Stimulated activated CD8-positive, alpha-beta memory T cell treated with anti-CD3 and anti-CD28 coated beads, Interleukin-12 subunit alpha, Interleukin-12 subunit beta, amount 100 ng/mL, for 4 hours (primary cell): ENCODE measurements around the gene DYRK4.

Experiments used
- DNase-seq: peaks from one replicate; pipeline ENCODE4 v3.0.0-alpha.2; 2020; ENCODE audit warnings: low read depth

Gene DYRK4

DNA sequence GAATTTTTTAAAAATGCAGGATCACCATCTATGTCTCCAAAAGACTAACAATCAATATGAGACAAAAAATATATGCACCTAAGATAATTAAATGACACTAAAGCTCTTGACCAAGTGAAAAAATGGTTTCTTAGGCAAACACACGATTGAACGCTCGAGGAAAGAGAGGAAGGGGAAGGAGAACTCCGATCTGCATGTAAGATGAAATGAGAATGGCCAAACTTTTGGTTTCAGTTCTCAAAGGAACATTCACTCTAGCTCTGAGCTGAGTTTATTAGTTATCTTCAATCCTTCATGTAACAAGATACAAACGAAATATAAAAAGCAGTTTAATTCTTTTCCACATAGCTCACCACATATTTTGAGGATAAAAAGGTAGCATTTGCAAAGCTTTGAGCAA lies 2.8 kb downstream of the DYRK4 start:
- no peak for DNase-seq

DNA sequence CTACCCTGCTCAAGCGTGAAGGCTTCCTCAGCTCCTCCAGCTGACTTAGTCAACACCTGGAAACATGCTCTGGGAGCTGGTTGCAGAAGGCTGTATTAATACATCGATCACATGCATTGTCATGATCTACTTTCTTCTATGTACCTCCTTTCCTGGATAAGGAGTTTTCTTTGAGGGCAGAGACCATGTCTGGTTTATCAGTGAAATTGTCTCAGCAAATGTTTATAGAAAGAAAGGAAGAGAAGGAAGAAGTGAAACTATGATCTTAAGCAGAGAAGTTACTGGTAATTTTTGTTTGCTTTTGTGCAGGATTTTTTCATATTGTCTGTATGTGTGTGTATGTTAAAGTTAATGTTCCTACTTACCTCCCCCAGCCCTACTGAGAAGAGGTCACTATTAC lies 4.5 kb downstream of the DYRK4 start:
- DNase-seq = no peak

- no peak for DNase-seq
Observed at GRCh38 chr12:4567073-4567881, 5.3 kb downstream of the DYRK4 start.

- no peak for DNase-seq
Observed at GRCh38 chr12:4569261-4569660, 7.3 kb downstream of the DYRK4 start.

DNA sequence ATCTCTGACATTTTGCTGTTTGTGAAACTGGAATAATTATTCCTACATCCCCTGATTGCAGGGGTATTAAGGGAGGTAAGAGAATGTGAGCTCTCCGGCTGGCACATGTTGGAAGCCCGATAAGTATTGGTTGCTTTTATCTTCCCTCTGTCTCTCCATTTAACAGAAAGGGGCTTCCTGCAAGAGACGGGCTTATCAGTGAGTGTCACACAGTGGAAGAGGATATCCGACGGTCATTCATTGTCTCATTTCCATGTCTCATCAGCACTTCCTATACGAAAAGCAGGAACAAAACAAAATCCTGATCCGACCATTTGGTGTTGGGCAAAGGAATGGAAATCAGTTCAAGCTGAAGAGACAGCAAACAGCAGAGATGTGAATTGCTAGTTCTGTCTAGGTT lies 10.7 kb downstream of the DYRK4 start:
- no peak for DNase-seq

DNA sequence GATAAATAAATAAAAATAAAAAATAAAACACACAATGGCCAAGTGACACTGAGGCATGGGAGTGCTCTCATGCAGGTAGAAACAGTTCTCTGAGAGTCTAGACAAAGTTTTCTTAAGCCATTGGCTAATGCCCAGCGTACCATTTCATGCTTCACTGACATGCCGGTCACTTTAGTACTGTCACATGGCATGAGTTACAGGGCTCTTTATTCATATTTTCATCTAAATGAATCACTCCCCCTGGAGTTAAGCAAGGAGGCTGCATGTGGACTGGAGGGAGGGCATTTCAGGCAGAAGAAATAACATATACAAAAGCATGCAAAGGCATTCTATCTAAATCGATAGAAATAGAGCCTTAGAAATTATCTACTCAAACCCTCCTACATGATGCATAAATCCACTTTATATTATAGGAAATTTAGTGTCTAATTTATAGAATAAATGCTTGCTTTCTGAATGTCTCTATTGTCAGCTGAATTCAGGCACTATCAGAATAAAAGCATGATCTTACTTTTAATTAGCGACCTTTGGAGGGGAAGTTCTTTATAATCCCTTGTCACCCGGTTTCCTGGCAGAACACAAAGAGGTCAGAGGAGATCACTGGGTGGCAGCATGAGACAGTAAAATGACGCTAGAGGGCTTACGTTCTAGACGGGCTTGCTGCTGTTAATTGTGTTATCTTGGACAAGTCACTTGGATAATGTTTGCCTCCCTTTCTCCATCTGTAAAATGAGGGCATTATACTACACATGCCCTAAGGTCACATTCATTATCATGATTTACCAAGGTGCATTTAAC lies 17.5 kb downstream of the DYRK4 start:
- DNase-seq = no peak

GRCh38 chr12:4580281-4580688 lies 18.3 kb downstream of the DYRK4 start:
- no peak for DNase-seq

DNA sequence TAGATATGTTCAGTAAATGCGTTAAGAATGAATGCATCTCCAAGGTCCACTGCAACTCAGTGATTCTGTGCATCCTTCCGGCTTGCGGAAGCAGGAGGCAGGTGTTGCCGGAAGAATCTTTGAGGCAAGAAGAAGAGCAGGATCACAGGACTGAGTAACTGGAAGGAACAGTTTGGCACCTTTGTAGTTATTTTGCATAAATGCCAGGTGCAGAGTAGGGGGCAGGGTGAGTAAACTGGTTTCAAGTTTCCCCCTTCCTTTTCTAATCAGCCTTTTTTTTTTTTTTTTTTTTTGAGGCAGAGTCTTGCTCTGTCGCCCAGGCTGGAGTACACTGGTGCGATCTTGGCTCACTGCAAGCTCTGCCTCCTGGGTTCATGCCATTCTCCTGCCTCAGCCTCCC lies 22.3 kb downstream of the DYRK4 start:
- no peak for DNase-seq

DNA sequence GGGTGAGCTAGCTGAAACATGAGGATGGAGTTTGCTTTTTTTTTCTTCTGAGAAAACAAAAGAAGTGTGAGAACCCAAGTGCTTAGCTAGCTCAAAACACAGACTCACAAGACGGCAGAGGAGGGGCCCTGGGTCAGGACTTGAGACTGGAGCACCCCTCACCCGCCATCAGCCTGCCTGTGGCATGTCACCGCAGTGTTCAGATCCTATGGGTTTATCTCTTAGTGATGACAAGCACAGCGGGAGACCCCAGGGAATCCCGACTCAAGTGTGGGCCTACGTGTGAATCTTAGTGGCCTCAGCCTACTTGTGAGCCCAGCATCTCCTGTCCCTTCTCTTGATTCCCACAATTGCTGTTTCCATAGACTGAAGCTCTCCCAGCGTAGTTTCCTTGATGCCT lies 22.9 kb downstream of the DYRK4 start:
- no peak for DNase-seq

- DNase-seq = no peak
Observed at GRCh38 chr12:4586500-4586899, 24.5 kb downstream of the DYRK4 start.

GRCh38 chr12:4587108-4587507 lies 25.1 kb downstream of the DYRK4 start:
- no peak for DNase-seq

DNA sequence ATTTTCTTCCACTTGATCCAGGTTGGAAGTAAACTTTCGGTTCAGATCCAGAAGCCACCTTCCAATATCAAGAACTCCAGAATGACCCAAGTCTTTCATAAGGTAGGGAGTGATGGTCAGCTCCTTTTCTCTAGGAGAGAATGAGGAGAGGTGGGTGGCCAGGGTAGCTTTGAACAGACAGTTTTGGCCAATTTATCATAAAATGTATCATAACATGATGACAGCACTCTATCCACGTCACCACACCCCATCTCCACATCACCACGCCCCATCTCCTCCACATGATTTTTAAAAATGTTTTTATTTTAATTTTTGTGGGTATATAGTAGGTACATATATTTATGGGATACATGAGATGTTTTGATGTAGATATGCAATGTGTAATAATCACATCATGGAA lies 26.9 kb downstream of the DYRK4 start:
- DNase-seq = no peak

DNA sequence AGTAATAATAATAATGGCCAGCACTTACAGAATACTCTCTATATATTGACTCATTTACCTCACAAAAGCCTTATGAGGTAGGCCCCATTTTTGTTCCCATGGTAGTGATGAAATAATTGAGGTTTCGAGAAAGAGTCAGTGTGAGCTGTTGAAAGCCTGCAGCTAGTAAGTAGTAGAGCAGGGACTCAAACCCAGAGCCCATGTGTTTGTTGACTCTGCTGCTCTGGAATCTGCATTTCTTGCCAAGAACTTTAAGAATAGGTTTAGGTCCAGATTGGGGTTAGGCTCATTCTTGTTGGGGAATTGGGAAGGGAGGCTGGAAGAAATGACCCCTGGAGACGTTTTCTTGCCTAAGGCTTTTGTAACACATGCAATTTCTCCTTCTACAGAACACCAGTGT lies 27.9 kb downstream of the DYRK4 start:
- DNase-seq = no peak

DNA sequence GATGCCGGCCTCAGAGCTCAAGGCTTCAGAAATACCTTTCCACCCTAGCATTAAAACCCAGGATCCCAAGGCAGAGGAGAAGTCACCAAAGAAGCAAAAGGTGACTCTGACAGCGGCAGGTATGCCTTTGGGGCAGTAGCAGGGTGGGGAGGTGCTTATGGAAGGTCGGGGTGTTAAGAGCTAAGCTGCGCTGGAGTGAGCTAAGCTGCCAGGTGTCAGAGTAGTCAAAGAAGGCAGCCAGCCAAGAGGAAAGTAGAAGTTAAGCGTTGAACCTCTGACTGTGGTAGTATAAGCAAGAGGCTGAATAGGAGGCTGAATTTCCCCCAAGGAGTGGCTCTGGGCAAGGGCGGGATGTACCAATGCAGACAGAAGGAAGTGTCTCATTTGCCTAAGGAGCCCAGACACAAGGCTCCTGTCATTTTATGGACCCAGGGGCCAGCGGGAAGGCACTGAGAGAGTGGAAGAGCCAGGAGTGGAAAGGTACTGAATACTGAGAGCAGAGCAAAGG lies 29.2 kb downstream of the DYRK4 start:
- DNase-seq = no peak

DNA sequence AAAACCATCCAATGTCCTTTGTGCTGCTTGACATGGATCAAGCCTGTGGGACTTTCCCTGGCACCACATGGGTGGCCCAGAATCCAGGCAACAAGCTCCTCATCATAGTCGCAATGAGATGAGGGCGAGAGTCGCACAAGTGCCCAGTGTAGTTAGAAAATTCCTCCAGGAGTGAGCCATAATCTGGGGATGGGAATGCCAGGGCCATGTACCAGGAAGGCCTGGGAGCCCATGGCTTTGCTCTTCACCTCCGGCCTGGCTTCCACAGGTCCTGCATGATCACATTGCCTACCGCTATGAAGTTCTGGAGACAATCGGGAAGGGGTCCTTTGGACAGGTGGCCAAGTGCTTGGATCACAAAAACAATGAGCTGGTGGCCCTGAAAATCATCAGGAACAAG lies 33.9 kb downstream of the DYRK4 start:
- DNase-seq = no peak

DNA sequence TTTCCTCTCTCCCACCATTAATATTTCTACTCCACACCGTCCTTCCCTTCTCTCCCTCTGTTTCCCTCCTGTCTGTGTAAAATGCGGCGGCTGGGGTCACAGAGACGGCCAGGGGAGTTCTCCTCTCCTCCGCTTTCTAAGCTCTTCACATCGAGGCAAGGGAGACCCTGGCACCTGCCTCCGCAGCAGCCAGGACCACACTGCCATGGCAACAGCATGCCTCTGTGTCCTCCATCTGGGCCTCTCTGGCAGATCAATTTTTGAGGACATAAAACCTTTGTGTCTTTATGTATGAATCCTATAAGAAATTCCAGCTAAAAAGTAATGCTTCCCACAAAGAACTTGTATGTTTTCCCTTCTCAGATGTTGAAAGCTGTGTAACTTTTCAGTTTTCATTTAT lies 41.4 kb downstream of the DYRK4 start:
- no peak for DNase-seq

GRCh38 chr12:4603946-4604345 lies 41.9 kb downstream of the DYRK4 start:
- DNase-seq = no peak

- peak; percentile 58 for DNase-seq
Observed at GRCh38 chr12:4604684-4605193, 42.7 kb downstream of the DYRK4 start.

DNA sequence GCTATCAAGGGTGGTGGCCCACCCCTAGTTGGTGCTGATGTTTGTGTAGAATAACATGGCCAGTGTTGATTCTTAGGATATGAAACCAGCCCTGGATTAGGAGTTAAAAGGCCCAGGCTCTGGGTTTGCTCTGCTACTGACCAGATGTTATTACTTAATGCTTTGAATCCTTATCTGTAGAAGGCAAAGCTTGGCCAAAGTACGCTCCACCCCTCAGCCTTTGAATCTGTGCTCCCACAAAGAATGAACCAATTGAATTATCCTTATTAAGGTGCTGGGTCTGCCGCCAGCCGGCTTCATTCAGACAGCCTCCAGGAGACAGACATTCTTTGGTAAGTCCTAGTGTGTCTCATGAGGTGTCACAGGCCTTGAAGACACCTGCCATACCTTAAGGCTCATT lies 45.0 kb downstream of the DYRK4 start:
- no peak for DNase-seq

GRCh38 chr12:4609071-4609470 lies 47.1 kb downstream of the DYRK4 start:
- no peak for DNase-seq

DNA sequence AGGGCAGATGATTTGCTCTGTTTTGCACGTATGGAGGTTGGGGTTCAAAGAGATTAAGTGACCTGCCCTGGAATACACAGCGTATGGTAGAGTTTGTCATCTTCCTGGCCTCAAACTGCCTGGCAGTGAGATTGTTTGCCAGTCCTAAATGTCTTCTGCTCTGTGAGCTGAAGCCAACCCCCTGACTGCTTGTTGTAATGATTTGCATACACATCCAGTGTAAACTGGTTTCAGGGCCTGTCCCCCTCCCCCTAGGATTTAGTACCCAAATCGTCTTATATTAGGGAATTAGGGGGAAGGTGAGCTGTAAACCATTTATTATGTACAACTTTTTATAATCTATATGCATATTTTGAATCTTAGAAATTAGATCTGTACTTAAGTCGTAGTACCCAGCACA lies 48.5 kb downstream of the DYRK4 start:
- DNase-seq = no peak

DNA sequence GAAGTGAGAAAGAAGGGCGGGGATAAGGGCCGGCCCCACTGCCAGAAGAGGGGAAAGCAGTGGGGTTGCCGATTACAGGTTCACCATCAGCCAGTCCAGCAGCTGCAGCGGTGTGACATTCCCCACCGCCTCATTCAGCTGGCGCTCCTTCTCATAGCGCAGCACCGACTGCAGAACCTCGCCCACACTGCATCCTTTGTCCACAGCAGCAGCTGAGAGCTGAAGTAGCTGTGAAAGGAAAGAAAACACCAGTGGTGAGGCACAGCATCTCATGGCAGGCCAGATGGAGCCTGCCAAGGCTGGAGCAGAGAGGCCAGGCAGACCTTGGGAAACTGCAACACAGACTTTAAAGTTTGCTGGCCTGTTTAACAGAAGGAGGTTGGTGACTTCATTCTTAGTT lies 53.7 kb downstream of the DYRK4 start:
- DNase-seq = no peak

- no peak for DNase-seq
Observed at GRCh38 chr12:4621511-4621910, 59.5 kb downstream of the DYRK4 start.
